ENCODE results near the gene SSH3.

The SSH3 gene

GRCh38 chr11:67349928-67350465 lies 46.7 kb downstream of the SSH3 start:
- no peak for TF ChIP-seq USF1 (IDR thresholded peaks at IDR 0.05)

- no peak for TF ChIP-seq EP300 (IDR thresholded peaks at IDR 0.05; ENCODE audit: borderline replicate concordance)
- no peak for TF ChIP-seq USF1 (IDR thresholded peaks at IDR 0.05)
- no peak for TF ChIP-seq ZBTB7A (IDR thresholded peaks at IDR 0.05; ENCODE audit: low read depth)
- TF ChIP-seq RAD21 (IDR thresholded peaks at IDR 0.05; ENCODE audit: low read depth) = peak; percentile 80
- TF ChIP-seq REST (IDR thresholded peaks at IDR 0.05; ENCODE audit: low read depth) = no peak
Observed at GRCh38 chr11:67351275-67352005, 48.1 kb downstream of the SSH3 start.

- no peak for TF ChIP-seq EGR1 (IDR thresholded peaks at IDR 0.05)
Observed at GRCh38 chr11:67352546-67353316, 49.4 kb downstream of the SSH3 start.

- no peak; the same call in 1 of the 2 replicates for TF ChIP-seq ZBTB7A (IDR thresholded peaks at IDR 0.05; ENCODE audit: low read depth)
- peak; percentile 56; the same call in 1 of the 2 replicates for TF ChIP-seq TAF1 (IDR thresholded peaks at IDR 0.05; ENCODE audit: low read depth)
- TF ChIP-seq RAD21 (IDR thresholded peaks at IDR 0.05; ENCODE audit: low read depth) = no peak
- TF ChIP-seq REST (IDR thresholded peaks at IDR 0.05; ENCODE audit: low read depth) = no peak
- TF ChIP-seq CREB1 (IDR thresholded peaks at IDR 0.05; ENCODE audit: low read depth) = peak; percentile 16; the same call in 1 of the 2 replicates
- TF ChIP-seq EP300 (IDR thresholded peaks at IDR 0.05; ENCODE audit: borderline replicate concordance) = peak; percentile 8; the same call in 1 of the 2 replicates
- no peak for TF ChIP-seq TCF12 (IDR thresholded peaks at IDR 0.05; ENCODE audit: low read depth)
- TF ChIP-seq TEAD4 (IDR thresholded peaks at IDR 0.05) = no peak
- no peak for TF ChIP-seq CEBPB (IDR thresholded peaks at IDR 0.05)
- TF ChIP-seq YY1 (IDR thresholded peaks at IDR 0.05; ENCODE audit: low read depth) = peak; percentile 65
- no peak for TF ChIP-seq EGR1 (IDR thresholded peaks at IDR 0.05)
- no peak for TF ChIP-seq USF1 (IDR thresholded peaks at IDR 0.05)
- TF ChIP-seq NFIC (IDR thresholded peaks at IDR 0.05) = 0 out of 2 replicates have a peak, but pooled peaks have one; percentile 26
- peak; percentile 44; the same call in 1 of the 2 replicates for TF ChIP-seq MAX (IDR thresholded peaks at IDR 0.05)
- no peak for TF ChIP-seq FOXM1 (IDR thresholded peaks at IDR 0.05; ENCODE audit: borderline replicate concordance, low read depth)
Observed at GRCh38 chr11:67353317-67354074, 50.2 kb downstream of the SSH3 start, which contains the start of gene POLD4. TSS of gene POLD4 (minus strand) at chr11:67353546. CDS start at chr11:67353399, 147 bp downstream.
